ENCODE data around the gene STX7. TPM values are rescaled to one million over a fixed set of nuclear protein-coding genes. Genes with fewer than 3 reads are reported as not detected.
"Not testable (repeated sequence)": the region's sequence is repeated elsewhere in the genome, so short reads cannot be mapped to it uniquely, and the experiment has no call there.

STX7 gene
- 10 to 100 TPM; 19.9 to 20.2 TPM for total RNA-seq

- Mint-ChIP-seq H3K36me3 (ENCODE audit: low read depth) (peaks cover 9% of the 10 kb centered on the region), H3K9me3 (no peaks in the 10 kb centered on the region), H3K27me3 (peaks cover 18% of the 10 kb centered on the region), H3K27ac (peak within 1 kb of the TSS; percentile 82), H3K4me1 (peaks cover 27% of the 10 kb centered on the region), H3K4me3 (peak within 1 kb of the TSS; percentile 95)
- POLR2A ChIA-PET: interaction anchor here (0.8 to 2.4 kb wide), 8 partner anchors 17 to 306 kb away, joined by 3 to 38 read pairs (median 5); partner anchors contain the start of genes RPS12 and SLC18B1
- CTCF ChIA-PET: interaction anchor here (0.8 to 1.7 kb wide), 13 partner anchors 10 to 884 kb away, joined by 3 to 16 read pairs (median 4); partner anchors contain the start of gene SLC18B1
- peak; percentile 87 for DNase-seq
Observed at GRCh38 chr6:132512638-132513632, at the start of gene STX7. Gene STX7 (minus strand): TSS chr6:132513116. CDS start chr6:132503530, 9,586 bp downstream.

- H3K9me3 Mint-ChIP-seq; CTCF ChIA-PET; H3K36me3 Mint-ChIP-seq (ENCODE audit: low read depth); DNase-seq; H3K4me1 Mint-ChIP-seq; H3K4me3 Mint-ChIP-seq; H3K27ac Mint-ChIP-seq; POLR2A ChIA-PET: not testable (repeated sequence)
- peaks cover 34% of the 10 kb centered on the region for H3K27me3 Mint-ChIP-seq
Observed at GRCh38 chr6:132560087-132560486, 47.2 kb upstream of the STX7 start.

GRCh38 chr6:132552372-132552771, 39.5 kb upstream of the STX7 start, which contains the start of gene TAAR8:
Gene TAAR8 (plus strand): TSS chr6:132552672. CDS start chr6:132552693, 21 bp downstream.
- no peak for DNase-seq
- Mint-ChIP-seq H3K4me1 (no peaks in the 10 kb centered on the region), H3K27me3 (peaks cover 40% of the 10 kb centered on the region), H3K9me3 (no peaks in the 10 kb centered on the region), H3K36me3 (ENCODE audit: low read depth) (no peaks in the 10 kb centered on the region), H3K4me3 (no peak within 1 kb of the TSS), H3K27ac (no peak within 1 kb of the TSS)
- POLR2A ChIA-PET: no interaction called here
- CTCF ChIA-PET: interaction anchor here (1.0 kb wide), 1 partner anchor 9 kb away, joined by 3 read pairs; no protein-coding TSS in a partner anchor

GRCh38 chr6:132551214-132551613, 38.3 kb upstream of the STX7 start:
- Mint-ChIP-seq H3K4me3 (no peak overlapping the region), H3K27me3 (peaks cover 33% of the 10 kb centered on the region), H3K9me3 (no peaks in the 10 kb centered on the region), H3K36me3 (ENCODE audit: low read depth) (no peaks in the 10 kb centered on the region), H3K4me1 (no peaks in the 10 kb centered on the region), H3K27ac (no peak overlapping the region)
- POLR2A ChIA-PET: no interaction called here
- CTCF ChIA-PET: no interaction called here
- no peak for DNase-seq

GRCh38 chr6:132548746-132549463, 36.0 kb upstream of the STX7 start:
- Mint-ChIP-seq H3K9me3 (no peaks in the 10 kb centered on the region), H3K4me3 (no peak overlapping the region), H3K36me3 (ENCODE audit: low read depth) (no peaks in the 10 kb centered on the region), H3K4me1 (no peaks in the 10 kb centered on the region), H3K27ac (no peak overlapping the region), H3K27me3 (peaks cover 27% of the 10 kb centered on the region)
- DNase-seq: no peak
- POLR2A ChIA-PET: no interaction called here
- CTCF ChIA-PET: no interaction called here

GRCh38 chr6:132544826-132545225, 31.9 kb upstream of the STX7 start:
- POLR2A ChIA-PET: interaction anchor here (0.8 kb wide), 1 partner anchor 11 kb away, joined by 3 read pairs; no protein-coding TSS in a partner anchor
- Mint-ChIP-seq H3K27ac (no peak overlapping the region), H3K9me3 (no peaks in the 10 kb centered on the region), H3K36me3 (ENCODE audit: low read depth) (no peaks in the 10 kb centered on the region), H3K27me3 (peaks cover 31% of the 10 kb centered on the region), H3K4me3 (no peak overlapping the region), H3K4me1 (no peaks in the 10 kb centered on the region)
- CTCF ChIA-PET: interaction anchor here (2.5 kb wide), 1 partner anchor 265 kb away, joined by 6 read pairs; no protein-coding TSS in a partner anchor
- DNase-seq: no peak

- H3K4me3 Mint-ChIP-seq: no peak within 1 kb of the TSS
- POLR2A ChIA-PET: no interaction called here
- no peak within 1 kb of the TSS for H3K27ac Mint-ChIP-seq
- H3K9me3 Mint-ChIP-seq: no peaks in the 10 kb centered on the region
- CTCF ChIA-PET: no interaction called here
- H3K36me3 Mint-ChIP-seq (ENCODE audit: low read depth): no peaks in the 10 kb centered on the region
- DNase-seq: no peak
- H3K4me1 Mint-ChIP-seq: no peaks in the 10 kb centered on the region
- H3K27me3 Mint-ChIP-seq: peaks cover 32% of the 10 kb centered on the region
Observed at GRCh38 chr6:132537977-132538376, 25.1 kb upstream of the STX7 start, which contains the start of gene TAAR9. Gene TAAR9 (plus strand): TSS chr6:132538277. CDS start chr6:132538290, 13 bp downstream.

GRCh38 chr6:132537145-132537544, 24.2 kb upstream of the STX7 start:
- POLR2A ChIA-PET: no interaction called here
- H3K4me1 Mint-ChIP-seq: no peaks in the 10 kb centered on the region
- H3K9me3 Mint-ChIP-seq: no peaks in the 10 kb centered on the region
- H3K27ac Mint-ChIP-seq: no peak overlapping the region
- no peaks in the 10 kb centered on the region for H3K36me3 Mint-ChIP-seq (ENCODE audit: low read depth)
- H3K4me3 Mint-ChIP-seq: no peak overlapping the region
- peaks cover 32% of the 10 kb centered on the region for H3K27me3 Mint-ChIP-seq
- no peak for DNase-seq
- CTCF ChIA-PET: no interaction called here

- peaks cover 30% of the 10 kb centered on the region for H3K27me3 Mint-ChIP-seq
- H3K27ac Mint-ChIP-seq; H3K36me3 Mint-ChIP-seq (ENCODE audit: low read depth); POLR2A ChIA-PET; DNase-seq; CTCF ChIA-PET; H3K9me3 Mint-ChIP-seq; H3K4me1 Mint-ChIP-seq; H3K4me3 Mint-ChIP-seq: not testable (repeated sequence)
Observed at GRCh38 chr6:132534546-132534945, 21.6 kb upstream of the STX7 start.

- DNase-seq: peak; percentile 69
- no peaks in the 10 kb centered on the region for H3K36me3 Mint-ChIP-seq (ENCODE audit: low read depth)
- ChIA-PET POLR2A (interaction anchor here (0.6 to 1.0 kb wide), 3 partner anchors 235 to 284 kb away, joined by 3 read pairs; partner anchors contain the start of gene RPS12), CTCF (interaction anchor here (0.5 to 1.6 kb wide), 14 partner anchors 11 to 564 kb away, joined by 3 to 13 read pairs (median 4); partner anchors contain the start of genes SLC18B1 and STX7)
- H3K4me3 Mint-ChIP-seq: no peak overlapping the region
- peaks cover 23% of the 10 kb centered on the region for H3K27me3 Mint-ChIP-seq
- H3K9me3 Mint-ChIP-seq: no peaks in the 10 kb centered on the region
- H3K27ac Mint-ChIP-seq: no peak overlapping the region
- no peaks in the 10 kb centered on the region for H3K4me1 Mint-ChIP-seq
Observed at GRCh38 chr6:132530293-132530974, 17.5 kb upstream of the STX7 start.

GRCh38 chr6:132527791-132528190, 14.9 kb upstream of the STX7 start:
- no peak for DNase-seq
- Mint-ChIP-seq H3K27me3 (peaks cover 31% of the 10 kb centered on the region), H3K36me3 (ENCODE audit: low read depth) (no peaks in the 10 kb centered on the region), H3K9me3 (no peaks in the 10 kb centered on the region), H3K27ac (no peak overlapping the region), H3K4me1 (no peaks in the 10 kb centered on the region), H3K4me3 (no peak overlapping the region)
- ChIA-PET POLR2A (no interaction called here), CTCF (interaction anchor here (0.8 to 1.8 kb wide), 4 partner anchors 11 to 271 kb away, joined by 3 to 6 read pairs (median 4); partner anchors contain the start of gene STX7)

GRCh38 chr6:132526461-132526860, 13.5 kb upstream of the STX7 start:
- ChIA-PET POLR2A (interaction anchor here (1.0 kb wide), 1 partner anchor 288 kb away, joined by 3 read pairs; the partner anchor contains the start of gene RPS12), CTCF (interaction anchor here (0.9 to 1.8 kb wide), 2 partner anchors 14 to 52 kb away, joined by 3 to 6 read pairs; partner anchors contain the start of gene STX7)
- Mint-ChIP-seq H3K27ac (no peak overlapping the region), H3K36me3 (ENCODE audit: low read depth) (no peaks in the 10 kb centered on the region), H3K4me3 (no peak overlapping the region), H3K9me3 (no peaks in the 10 kb centered on the region), H3K27me3 (peaks cover 38% of the 10 kb centered on the region), H3K4me1 (no peaks in the 10 kb centered on the region)
- DNase-seq: no peak
